GM21786 (cell line): ENCODE results near the gene EPB41L5.
"Not testable (repeated sequence)": the region's sequence is repeated elsewhere in the genome, so short reads cannot be mapped to it uniquely, and the experiment has no call there.

Source experiments
- ATAC-seq: cut with Tn5 transposase; IDR thresholded peaks from one replicate; pipeline ENCODE4 v1.9.1; 2021; ENCODE audit not compliant: unreplicated experiment

Gene EPB41L5

DNA sequence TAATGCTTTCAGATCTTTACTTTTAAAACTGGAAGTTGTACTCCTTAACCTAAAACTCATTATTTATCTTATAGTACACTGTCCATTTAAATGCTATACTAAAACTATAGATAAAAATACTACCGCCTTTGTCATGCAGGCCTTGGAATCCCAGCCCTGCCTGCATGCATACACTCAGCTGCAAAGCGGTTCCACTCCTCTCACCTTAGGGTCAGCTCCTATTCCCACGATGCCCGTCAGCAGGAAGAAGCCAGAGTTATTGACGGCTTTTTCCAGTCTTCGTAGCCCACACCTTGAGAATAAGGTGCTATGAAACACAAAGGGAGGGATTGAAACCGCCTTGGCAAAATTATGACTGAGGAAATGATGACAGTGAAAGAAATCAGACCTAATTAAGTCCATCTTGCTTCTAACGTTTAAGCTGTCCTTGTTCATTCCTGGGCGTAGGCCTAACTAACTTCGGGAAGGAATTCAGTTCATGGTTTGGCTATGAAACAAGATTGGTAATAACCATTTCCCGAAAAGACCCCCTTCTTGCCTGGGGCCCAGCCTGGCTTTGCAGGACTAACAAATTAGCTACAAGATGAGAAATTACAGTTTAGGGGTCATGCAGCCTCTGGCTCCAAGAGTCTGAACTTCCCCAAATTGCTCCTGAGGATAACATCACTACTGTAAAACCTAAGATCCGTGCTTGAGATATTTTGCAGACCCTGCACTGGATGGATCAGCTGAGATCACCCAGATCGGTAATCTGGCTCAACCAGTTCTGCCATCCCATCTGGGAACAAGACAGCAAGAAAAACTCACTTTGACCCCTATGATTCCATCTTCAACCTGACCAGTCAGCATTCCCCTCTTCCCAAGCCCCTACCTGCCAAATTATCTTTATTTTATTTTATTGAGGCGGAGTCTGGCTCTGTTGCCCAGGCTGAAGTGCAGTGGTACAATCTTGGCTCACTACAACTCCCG lies 17.1 kb downstream of the EPB41L5 start:
- ATAC-seq = no peak

- no peak for ATAC-seq
Measured at GRCh38 chr2:120032297-120032696, 19.4 kb downstream of the EPB41L5 start.

- ATAC-seq = no peak
Measured at GRCh38 chr2:120034027-120034426, 21.1 kb downstream of the EPB41L5 start.

DNA sequence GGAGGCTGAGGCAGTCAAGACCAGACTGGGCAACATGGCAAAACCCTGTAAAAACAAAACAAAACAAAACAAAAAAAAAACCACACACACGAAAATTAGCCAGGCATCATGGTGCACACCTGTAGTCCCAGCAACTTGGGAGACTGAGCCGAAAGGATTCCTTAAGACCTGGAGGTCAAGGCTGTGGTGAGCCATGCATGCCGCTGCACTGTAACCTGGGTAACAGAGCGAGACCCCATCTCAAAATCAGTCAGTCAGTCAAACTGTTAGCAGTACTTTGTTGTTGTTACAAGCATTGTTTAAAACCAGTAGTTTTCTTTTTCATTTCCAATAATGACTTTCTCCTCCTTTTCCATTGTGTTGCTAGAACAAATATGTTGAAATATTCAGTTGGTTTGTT lies 21.7 kb downstream of the EPB41L5 start:
- ATAC-seq = no peak

- no peak for ATAC-seq
Measured at GRCh38 chr2:120036145-120036544, 23.3 kb downstream of the EPB41L5 start.

GRCh38 chr2:120037995-120038541 lies 25.2 kb downstream of the EPB41L5 start:
- no peak for ATAC-seq

- no peak for ATAC-seq
Measured at GRCh38 chr2:120042359-120042758, 29.5 kb downstream of the EPB41L5 start.

DNA sequence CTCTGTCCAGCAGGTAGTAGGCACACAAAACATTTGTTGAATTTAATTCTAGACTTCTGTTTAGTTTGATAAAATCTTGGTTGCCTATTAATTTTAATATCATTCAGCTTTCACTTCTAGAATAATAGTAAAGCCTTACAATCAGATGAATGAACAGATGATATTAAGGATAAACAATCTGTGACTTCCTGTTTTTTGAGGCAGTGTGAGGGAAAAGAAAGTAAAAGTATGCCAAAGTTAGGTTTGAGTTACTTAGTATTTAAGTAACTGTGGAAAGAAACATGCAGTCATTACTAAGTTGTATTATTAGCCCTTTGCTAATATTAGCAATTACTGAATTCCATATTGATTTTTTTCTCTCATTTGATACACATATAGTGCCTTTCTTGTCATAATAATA lies 31.5 kb downstream of the EPB41L5 start:
- no peak for ATAC-seq

DNA sequence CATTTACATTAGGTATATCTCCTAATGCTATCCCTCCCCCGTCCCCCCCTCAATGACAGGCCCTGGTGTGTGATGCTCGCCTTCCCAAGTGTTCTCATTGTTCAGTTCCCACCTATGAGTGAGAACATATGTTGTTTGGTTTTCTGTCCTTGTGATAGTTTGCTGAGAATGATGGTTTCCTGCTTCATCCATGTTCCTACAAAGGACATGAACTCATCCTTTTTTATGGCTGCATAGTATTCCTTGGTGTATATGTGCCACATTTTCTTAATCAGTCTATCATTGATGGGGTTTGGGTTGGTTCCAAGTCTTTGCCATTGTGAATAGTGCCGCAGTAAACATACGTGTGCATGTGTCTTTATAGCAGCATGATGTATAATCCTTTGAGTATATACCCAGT lies 32.9 kb downstream of the EPB41L5 start:
- ATAC-seq = not testable (repeated sequence)

DNA sequence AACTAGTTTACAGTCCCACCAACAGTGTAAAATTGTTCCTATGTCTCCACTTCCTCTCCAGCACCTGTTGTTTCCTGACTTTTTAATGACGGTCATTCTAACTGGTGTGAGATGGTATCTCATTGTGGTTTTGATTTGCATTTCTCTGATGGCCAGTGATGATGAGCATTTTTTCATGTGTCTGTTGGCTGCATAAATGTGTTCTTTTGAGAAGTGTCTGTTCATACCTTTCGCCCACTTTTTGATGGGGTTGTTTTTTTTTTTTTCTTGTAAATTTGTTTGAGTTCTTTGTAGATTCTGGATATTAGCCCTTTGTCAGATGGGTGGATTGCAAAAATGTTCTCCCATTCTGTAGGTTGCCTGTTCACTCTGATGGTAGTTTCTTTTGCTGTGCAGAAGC lies 33.4 kb downstream of the EPB41L5 start:
- ATAC-seq = not testable (repeated sequence)

GRCh38 chr2:120052597-120052996 lies 39.7 kb downstream of the EPB41L5 start:
- no peak for ATAC-seq

DNA sequence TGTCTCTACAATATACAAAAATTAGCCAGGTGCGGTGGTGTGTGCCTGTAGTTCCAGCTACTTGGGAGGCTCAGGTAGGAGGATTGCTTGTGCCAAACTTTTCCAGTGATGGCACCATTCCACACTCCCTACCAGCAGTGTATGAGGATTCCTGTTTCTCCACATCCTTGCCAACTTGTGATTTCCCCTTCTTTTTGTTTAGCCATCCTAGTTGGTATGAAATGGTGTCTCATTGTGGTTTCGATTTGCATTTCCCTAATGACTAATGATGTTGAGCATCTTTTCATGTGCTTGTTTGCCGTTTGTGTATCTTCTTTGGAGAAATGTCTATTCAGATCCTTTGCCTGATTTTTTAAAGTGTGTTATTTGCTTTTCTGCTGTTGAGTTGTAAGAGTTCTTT lies 41.0 kb downstream of the EPB41L5 start:
- ATAC-seq = no peak

DNA sequence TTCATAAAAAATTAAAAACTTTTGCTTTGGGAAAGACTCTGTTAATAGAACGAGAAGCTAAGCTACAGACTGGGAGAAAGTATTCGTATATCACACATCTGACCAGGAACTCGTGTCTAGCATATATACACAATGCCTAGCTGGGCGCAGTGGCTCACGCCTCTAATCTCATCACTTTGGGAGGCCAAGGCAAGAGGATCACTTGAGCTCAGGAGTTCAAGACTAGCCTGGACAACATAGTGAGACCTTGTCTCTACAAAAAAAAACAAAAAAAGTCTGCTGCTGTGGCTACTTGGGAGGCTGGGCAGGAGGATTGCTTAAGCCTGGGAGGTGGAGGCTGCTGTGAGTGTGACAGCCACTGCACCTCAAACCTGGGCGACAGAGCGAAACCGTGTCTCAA lies 46.6 kb downstream of the EPB41L5 start:
- ATAC-seq = no peak

DNA sequence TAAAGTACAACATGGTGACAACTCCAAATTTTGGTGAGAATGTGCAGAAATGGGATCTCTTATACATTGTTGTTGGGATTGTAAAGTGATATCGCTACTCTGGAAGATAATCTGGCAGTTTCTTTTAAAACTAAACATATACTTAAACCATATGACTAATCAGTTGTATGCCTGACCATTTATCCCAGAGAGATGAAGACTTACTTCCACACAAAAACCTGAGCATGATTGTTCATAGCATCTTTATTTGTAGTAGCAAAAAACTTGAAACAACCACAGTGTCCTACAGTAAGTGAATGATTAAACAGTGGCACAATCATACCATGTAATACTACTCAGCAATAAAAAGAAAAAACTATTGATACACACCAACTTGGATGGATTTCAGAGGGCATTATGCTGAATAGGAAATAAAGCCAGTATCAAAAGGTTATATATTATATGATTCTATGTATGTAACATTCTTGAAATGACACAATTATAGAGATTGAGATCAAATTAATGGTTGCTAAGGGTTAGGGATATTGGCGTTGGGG lies 47.3 kb downstream of the EPB41L5 start:
- no peak for ATAC-seq

DNA sequence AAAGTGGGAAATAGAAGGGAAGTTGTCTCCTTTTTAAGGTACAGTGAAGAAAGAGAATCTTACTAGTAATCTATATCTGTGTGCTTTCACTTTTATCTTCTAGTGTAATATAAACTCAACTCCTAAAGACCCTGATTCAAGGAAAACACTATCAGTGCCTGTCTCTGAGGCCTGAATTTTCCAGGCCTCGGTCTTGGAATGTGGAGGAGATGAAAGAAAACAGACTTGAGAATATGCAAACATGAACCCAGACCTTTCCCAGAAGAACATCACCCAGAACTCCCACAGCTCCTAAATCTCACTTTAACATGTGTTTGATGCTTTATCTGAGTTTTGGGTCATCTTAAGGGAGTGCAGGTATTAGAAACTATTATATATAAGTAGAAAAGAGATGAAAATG lies 51.8 kb downstream of the EPB41L5 start:
- ATAC-seq = no peak

DNA sequence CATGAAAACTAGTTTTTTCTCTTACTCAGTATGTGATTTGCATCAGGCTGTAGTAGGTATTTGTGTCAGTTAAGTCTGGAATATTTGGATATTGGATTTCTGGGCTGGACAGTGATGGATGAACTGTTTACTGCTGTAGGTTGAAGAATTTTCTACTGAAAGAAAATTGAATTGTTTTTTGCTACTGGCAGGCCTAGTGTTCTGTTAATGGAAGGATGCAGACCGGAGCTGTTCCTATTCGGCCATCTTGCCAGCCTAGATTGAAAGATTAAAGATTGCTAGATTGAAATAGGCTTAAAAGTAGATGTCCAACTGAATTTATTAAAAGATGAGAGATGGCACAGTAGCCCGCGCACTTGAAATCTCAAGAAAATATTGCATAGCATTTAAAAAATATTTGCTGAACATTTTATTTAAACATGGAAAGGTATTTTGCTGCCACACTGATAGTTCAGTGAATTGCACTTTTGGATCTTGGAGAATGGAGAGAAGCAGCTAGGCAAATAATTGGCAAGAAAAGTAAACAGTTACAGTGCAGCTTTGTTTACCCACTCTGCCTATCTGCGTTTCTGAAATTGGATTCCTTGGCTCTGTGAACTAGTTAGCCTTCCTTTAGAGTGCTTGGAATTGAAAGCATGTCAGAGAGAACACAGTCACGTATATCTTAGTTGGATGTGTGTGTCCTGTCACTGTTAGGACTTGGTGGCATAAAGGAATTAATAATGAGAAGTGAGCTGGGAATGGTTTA lies 54.1 kb downstream of the EPB41L5 start:
- no peak for ATAC-seq

- not testable (repeated sequence) for ATAC-seq
Measured at GRCh38 chr2:120068040-120068658, 55.3 kb downstream of the EPB41L5 start.

- no peak for ATAC-seq
Measured at GRCh38 chr2:120075545-120075944, 62.7 kb downstream of the EPB41L5 start.

- no peak for ATAC-seq
Measured at GRCh38 chr2:120077896-120078295, 65.0 kb downstream of the EPB41L5 start.

GRCh38 chr2:120079647-120080046 lies 66.8 kb downstream of the EPB41L5 start:
- ATAC-seq = no peak

DNA sequence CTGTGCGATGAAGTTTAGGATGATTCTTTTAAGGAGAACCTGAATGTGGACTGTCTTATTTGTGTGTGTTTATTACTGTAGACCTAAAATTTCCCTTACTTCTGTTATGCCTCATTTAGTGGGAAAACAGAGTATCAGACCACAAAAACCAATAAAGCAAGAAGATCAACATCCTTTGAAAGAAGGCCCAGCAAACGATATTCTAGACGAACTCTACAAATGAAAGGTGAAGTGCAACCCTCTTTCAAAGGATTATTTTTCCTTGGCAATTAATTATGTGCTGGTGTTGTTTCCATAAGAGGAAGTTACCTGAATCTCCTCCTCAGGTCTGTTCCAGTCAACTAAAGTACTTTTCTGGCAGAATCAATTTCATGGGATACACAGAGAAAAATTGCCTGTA lies 78.6 kb downstream of the EPB41L5 start:
- ATAC-seq = no peak
